ENCODE results near the gene APIP.

The APIP gene

GRCh38 chr11:34890089-34890488 is 26.1 kb downstream of the APIP start:
- no peak for DNase-seq

GRCh38 chr11:34887260-34887659 is 28.9 kb downstream of the APIP start:
- DNase-seq = no peak

DNA sequence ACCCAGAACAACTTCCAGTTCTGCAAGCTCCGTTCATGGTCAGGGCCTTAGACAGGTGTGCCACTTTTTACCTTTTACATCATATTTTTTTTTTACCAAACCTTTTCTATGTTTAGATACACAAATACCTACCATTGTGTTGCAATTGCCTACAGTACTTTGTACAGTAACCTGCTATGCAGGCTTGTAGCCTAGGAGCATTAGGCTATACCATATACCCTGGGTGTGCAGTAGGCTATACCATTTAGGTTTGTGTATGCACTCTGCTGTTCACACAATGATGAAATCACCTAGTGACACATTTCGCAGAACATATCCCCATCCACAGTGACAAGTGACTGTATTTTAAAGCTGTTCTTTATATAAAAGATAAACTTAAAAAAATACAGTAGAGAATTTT is 29.6 kb downstream of the APIP start:
- DNase-seq = no peak

DNA sequence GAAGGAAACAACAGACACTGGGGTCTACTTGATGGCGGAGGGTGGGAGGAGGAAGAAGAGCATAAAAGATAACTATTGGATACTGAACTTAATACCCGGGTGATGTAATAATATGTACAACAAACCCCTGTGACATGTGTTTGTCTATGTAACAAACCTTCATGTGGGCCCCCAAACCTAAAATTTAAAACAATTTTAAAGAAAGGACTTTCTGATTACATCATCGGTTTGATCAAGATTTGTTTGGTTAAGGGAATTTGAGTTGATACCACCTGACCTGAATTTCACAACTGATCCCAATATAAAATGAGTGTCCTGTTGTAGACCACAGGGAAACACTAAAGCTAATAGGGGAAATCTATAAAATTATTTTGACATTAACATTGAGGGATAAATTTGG is 34.3 kb downstream of the APIP start:
- no peak for DNase-seq

DNA sequence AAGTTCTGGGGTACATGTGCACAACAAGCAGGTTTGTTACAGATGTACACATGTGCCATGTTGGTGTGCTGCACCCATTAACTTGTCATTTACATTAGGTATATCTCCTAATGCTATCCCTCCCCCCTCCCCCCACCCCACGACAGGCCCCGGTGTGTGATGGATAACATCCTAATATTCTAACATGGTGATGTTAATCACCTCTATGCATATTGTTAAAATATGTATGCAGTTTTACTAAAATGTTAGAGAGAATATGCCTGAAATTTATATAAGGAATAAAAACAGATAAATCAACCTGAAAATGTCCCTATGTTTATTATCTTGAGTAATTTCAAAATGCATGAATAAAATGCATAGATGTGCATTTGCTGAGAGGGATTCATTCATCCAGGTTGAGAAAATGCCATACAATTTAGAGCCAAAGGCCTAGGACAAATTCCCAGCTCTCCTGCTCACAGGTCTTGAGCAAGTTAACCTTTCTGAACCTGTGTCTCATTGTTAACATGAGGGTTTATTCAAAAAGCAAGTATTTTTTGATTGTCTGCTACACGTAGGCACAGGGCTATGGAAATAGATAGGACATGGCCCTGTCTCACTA is 38.7 kb downstream of the APIP start:
- DNase-seq = no peak

DNA sequence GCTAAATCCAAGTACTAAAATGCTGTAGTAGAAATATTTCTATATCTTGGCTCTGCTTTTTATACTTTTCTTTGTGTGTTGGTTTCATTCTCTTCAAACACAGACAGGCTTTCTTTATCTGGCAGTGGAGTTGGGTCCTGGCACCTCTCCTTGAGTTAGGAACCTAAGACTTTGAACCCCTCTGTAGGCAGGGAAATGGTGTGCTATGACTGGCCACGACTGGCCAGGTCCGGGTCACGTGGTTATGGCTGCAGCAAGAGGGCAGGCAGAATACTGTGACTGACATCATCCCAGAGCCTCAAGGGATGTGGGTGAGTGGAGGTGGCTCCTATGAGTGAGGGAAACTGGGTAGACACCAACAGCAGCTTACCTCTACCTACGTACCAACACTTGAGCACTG is 42.0 kb downstream of the APIP start:
- DNase-seq = no peak

DNA sequence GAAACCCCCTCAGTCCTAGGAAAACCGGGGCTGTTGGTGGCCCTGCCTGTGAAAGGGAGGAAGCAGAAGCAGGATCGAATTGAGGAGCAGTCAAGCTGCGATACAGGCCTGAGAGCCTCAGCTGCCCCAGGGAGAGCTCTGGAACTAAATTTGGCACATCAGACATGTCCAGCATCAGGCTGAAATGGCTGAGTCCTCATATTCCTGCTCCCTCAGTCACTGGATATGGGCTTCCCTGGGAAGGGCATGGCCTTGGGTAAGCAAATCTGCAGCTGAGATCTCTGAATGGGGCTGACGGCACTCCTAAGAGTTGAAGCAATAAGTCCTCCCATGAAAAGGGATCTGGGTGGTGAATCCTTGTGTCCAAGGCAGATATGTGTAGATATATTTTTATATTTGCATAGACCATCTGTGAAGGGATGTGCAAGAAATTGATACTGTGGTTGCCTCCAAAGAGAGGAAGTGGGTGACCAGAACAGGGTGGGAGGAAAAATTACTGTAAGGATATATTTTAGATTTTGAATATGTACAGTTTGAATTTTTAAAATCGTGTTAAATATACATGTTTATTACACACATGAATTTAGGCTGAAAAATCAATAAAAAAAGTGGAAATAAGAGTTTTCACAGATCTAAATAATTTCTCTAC is 45.5 kb downstream of the APIP start:
- DNase-seq = no peak

- no peak for DNase-seq
Observed at GRCh38 chr11:34869425-34869824, 46.8 kb downstream of the APIP start.

DNA sequence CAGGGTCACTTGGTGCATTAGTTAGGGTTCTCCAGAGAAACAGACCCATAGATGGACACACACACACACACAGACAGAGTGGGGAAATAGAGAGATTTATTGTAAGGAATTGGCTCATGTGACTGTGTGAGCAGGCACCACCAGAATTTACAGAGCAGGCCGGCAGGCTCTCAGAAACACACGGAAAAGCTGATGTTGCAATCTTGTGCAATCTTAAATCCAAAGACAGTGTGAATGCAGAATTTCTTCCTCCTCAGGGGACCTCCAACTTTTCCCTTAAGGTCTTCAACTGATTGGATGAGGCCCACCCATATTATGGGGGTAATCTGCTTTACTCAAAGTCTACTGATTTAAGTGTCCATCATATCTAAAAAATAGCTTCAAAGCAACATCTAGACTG is 49.8 kb downstream of the APIP start:
- no peak for DNase-seq

DNA sequence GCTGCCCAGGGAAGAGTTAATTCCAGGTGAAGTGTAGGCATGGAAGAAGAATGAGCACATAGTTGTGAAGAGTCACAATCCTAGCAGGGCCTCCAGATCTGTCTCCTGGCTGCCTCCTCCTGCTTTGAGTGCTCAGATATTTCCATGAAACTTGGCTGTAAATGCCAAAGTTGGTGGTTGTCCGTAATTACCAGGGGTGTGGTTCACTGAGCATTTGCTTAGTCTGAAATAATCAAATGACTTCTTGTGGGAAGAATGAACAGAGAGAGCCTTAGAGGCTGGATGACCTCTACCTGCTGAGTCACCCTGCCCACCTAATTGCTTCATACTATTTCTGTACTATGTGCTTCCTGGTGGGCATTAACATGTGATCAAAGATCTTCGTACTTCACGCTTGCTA is 50.9 kb downstream of the APIP start:
- no peak for DNase-seq

DNA sequence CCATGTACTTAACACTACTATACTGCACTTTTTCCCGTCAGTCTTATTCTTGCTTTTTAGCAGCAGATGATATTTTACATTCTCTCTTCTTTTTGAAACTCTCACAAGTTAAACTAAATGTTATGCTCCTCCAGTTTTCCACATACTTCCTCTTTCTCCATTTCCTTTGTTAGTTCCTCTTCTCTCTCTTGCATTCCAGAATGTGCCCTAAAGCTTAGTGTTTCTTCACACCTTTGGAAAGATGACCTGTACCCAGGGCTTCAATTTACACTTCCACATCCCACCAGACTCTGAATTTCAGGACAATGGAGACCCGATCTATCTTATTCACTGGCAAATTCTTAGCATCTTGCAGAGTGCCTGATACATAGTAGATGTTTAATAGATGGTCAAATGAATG is 51.8 kb downstream of the APIP start:
- DNase-seq = no peak

DNA sequence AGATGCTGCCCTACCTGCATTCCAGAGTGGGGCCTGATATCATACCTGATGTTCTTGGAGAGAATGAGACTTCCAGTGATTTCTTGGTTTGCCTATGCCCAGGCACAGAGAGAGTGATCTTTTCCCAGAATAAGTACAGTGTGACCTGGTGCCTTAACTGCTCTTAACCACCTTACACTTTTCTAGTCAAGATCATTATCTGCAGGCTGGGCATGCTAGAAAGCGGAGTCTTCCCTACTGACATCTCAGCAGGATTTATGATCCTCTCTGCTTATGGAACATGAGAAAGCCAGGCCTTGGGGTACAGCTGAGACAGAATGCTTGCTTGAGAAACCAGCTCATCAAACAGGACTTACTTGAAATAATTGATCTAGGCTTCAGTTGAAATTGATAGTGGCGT is 53.1 kb downstream of the APIP start:
- no peak for DNase-seq

DNA sequence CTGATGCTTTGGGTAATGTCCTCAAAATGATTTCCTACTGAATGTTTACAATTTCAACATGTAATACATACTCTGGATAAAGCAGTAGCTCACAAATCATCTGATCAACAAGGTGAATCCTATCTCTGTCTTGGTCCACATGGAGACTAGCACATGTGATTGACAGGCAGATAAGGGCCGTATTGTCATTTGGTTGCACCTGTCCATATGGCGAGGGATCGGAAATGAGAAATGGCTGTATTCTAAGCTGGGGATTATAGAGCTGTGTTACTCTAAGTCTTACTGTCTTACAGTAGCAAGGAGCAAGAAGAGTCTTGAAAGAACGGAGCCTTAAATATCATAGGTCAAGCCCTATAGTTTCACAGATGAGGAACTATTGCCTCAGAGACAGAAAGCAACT is 55.7 kb downstream of the APIP start:
- no peak for DNase-seq

- DNase-seq = no peak
Observed at GRCh38 chr11:34860034-34860433, 56.1 kb downstream of the APIP start.

- DNase-seq = no peak
Observed at GRCh38 chr11:34859496-34859895, 56.7 kb downstream of the APIP start.

GRCh38 chr11:34857463-34857862 is 58.7 kb downstream of the APIP start:
- DNase-seq = no peak

GRCh38 chr11:34856251-34856650 is 59.9 kb downstream of the APIP start:
- no peak for DNase-seq

DNA sequence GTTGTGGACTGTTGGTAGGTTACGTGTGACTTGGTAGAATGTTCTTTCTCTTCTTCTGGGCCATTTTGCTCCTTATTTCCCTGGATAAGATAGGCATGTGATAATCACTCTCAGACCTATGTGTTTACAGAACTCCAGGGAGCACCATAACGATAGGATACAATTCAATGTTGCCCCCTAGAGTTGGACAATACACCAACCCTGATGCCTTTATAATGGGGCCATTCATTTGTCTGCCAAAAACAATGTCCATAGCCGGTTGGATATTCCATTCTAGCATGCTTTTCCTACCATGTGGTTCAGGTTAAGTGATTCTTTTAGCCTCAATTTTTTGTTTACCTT is 60.5 kb downstream of the APIP start:
- DNase-seq = no peak

DNA sequence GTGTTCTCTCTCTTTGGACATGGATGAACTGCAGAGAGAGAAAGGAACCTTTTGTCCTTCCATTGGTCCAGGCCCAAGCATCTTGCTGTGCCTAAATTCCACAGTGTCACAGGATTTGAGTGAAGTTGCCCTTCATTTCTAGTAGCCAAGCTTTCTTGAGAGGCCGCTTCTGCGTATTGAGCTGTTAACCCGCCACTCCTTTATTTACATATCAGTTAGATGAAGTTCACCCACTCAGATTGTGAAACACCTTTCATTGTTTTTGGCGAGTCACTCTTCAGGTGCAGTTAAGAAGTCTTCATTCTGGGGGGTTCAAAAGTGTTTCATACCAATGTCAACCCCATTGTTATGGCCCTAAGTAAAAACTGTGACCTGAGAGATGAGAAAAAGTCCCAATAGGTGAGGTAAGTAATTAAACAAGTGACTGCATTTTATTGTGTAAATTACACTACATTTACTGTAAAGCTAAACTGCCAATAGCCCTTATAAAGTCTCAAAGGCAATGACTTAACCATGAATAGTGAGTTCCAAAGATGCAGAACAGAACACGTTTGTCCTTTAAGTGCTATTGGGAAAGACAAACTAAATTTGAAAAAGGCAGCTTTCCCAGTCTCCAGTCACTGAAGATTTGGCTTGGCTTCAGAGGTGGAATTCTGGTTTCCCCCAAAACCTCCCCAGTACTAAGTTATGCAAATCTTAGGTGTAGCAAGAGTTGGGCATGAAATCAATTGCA is 61.0 kb downstream of the APIP start:
- no peak for DNase-seq

GRCh38 chr11:34851916-34852315 is 64.3 kb downstream of the APIP start:
- no peak for DNase-seq

- DNase-seq = no peak
Observed at GRCh38 chr11:34850334-34850733, 65.8 kb downstream of the APIP start.

GRCh38 chr11:34846467-34846866 is 69.7 kb downstream of the APIP start:
- no peak for DNase-seq

- no peak for DNase-seq
Observed at GRCh38 chr11:34844463-34845112, 71.6 kb downstream of the APIP start.

Data from amygdala (tissue), 56 donors.